Peyer's patch (tissue), 4 donors: ENCODE data around the gene ZSCAN30. TPM values are rescaled to one million over a fixed set of nuclear protein-coding genes. Genes with fewer than 3 reads are reported as not detected.
"Not testable (repeated sequence)": the region's sequence is repeated elsewhere in the genome, so short reads cannot be mapped to it uniquely, and the experiment has no call there.

ENCODE experiments used
- DNase-seq, 3 donors: peaks; one replicate each; pipeline ENCODE4 v3.0.0-alpha.2; 2017 to 2019
- H3K27ac ChIP-seq, 4 donors: fragments of 200-600 bp; sonication (generic); one replicate each; pipeline ENCODE4 v1.5.1; 2016 to 2019
- H3K27me3 ChIP-seq, 2 donors: fragments of 200-600 bp; sonication (generic); one replicate each; pipeline ENCODE4 v1.5.1; 2019
- H3K36me3 ChIP-seq, 3 donors: fragments of 200-600 bp; sonication (generic); one replicate each; pipeline ENCODE4 v1.5.1; 2016 to 2019
- H3K4me1 ChIP-seq, 4 donors: fragments of 200-600 bp; sonication (generic); one replicate each; pipeline ENCODE4 v1.5.1; 2016 to 2019
- H3K4me3 ChIP-seq, 4 donors: fragments of 200-600 bp; sonication (generic); 1 replicate in 3 of 4; 2 replicates in 1 of 4; pipeline ENCODE4 v1.5.1; 2016 to 2019; ENCODE audit warnings: mild to moderate bottlenecking in 1 of 4
- H3K9me3 ChIP-seq, 4 donors: fragments of 200-600 bp; sonication (generic); one replicate each; pipeline ENCODE4 v1.5.1; 2016 to 2019; ENCODE audit warnings: mild to moderate bottlenecking in 1 of 4
- CTCF ChIP-seq, 6 experiments: fragments of 450-650 bp in 4 of 6; fragments of 200-600 bp in 2 of 6; sonication (generic) in 1 of 6; IDR thresholded peaks; one replicate each; pipeline ENCODE4 v1.5.1; 2017 to 2019; ENCODE audit warnings: antibody characterized with exemption in 6 of 6, mild to moderate bottlenecking in 3 of 6, moderate library complexity in 1 of 6
- POLR2A ChIP-seq, 2 donors: fragments of 450-650 bp; IDR thresholded peaks; one replicate each; pipeline ENCODE4 v1.5.1; 2017; ENCODE audit warnings: antibody characterized with exemption in 2 of 2, mild to moderate bottlenecking in 2 of 2, moderate library complexity in 2 of 2
- total RNA-seq, 4 donors: library from RNA; depleted of rRNA; stranded (reverse); fragments of >200 nt; gene quantifications; one replicate each; pipeline ENCODE4 v1.1.0, GENCODE V29; 2016

ZSCAN30 gene
- total RNA-seq, 4 donors from 2014 or later = 20.3 to 51.2 (median 26.8) TPM

DNA sequence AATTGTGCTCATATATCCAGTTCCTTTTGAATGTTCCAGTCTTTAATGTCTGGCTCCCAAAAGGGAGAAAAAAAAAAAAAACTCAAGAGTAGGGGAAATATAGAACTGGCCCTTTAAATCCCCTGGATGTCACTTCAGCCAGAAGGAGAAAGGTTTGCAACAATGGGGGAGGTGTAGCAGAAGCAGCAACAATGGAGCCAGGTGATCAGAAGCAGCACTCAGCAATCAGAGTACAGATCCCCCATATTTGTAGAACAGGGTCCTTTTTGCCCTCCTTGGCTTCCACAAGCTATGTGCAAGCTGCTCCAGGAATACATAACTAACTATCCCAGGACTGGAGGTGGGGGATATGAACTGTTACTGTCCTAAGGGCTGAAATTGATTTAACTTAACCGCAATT lies 75.0 kb downstream of the ZSCAN30 start:
- H3K4me3 ChIP-seq = no peak overlapping the region
- DNase-seq = no peak
- H3K4me1 ChIP-seq = no peaks in the 10 kb centered on the region
- no peaks in the 10 kb centered on the region for H3K9me3 ChIP-seq
- TF ChIP-seq CTCF (IDR thresholded peaks at IDR 0.05) (no peak), POLR2A (IDR thresholded peaks at IDR 0.05) (no peak)
- no peaks in the 10 kb centered on the region for H3K36me3 ChIP-seq
- no peaks in the 10 kb centered on the region for H3K27me3 ChIP-seq
- H3K27ac ChIP-seq = no peak overlapping the region

- not testable (repeated sequence) for H3K27me3 ChIP-seq, H3K9me3 ChIP-seq, H3K36me3 ChIP-seq, H3K27ac ChIP-seq, H3K4me1 ChIP-seq, H3K4me3 ChIP-seq, DNase-seq
Measured at GRCh38 chr18:35205746-35206458, 84.1 kb downstream of the ZSCAN30 start.

DNA sequence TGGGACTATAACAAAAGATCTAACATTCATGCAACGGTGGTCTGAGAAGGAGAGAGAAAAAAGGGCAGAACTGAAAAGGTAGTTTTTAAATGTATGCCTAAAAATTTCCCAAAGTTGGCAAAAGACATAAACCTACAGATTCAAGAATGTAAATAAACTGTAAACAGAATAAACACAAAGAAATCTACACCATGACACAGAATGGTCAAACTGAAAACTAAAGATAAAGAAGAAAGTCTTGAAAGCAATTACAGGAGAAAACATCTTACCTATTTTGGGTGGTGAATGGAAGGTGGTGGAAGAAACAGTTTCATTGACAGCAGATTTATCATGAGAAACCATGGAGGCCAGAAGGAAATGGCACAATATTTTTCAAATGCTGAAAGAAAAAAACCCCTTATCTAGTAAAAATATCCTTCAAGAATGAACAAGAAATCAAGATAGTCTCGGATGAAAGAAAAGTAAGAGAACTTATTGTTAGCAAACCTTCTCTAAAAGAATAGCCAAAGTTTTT lies 84.8 kb downstream of the ZSCAN30 start:
- H3K9me3 ChIP-seq = no peaks in the 10 kb centered on the region
- TF ChIP-seq POLR2A (IDR thresholded peaks at IDR 0.05) (no peak), CTCF (IDR thresholded peaks at IDR 0.05) (no peak)

GRCh38 chr18:35203067-35203466 lies 87.0 kb downstream of the ZSCAN30 start:
- Histone ChIP-seq H3K9me3 (no peaks in the 10 kb centered on the region), H3K27ac (no peak overlapping the region), H3K4me3 (no peak overlapping the region), H3K4me1 (no peaks in the 10 kb centered on the region), H3K27me3 (no peaks in the 10 kb centered on the region), H3K36me3 (no peaks in the 10 kb centered on the region)
- no peak for DNase-seq
- TF ChIP-seq CTCF (IDR thresholded peaks at IDR 0.05) (no peak), POLR2A (IDR thresholded peaks at IDR 0.05) (no peak)

More for the DNA sequence above, 84.8 kb downstream of the ZSCAN30 start:
- Histone ChIP-seq H3K4me3 (no peak overlapping the region), H3K27me3 (no peaks in the 10 kb centered on the region), H3K27ac (no peak overlapping the region), H3K4me1 (no peaks in the 10 kb centered on the region), H3K36me3 (no peaks in the 10 kb centered on the region)
- no peak for DNase-seq

- Histone ChIP-seq H3K4me1 (no peaks in the 10 kb centered on the region), H3K27ac (no peak overlapping the region), H3K9me3 (no peaks in the 10 kb centered on the region), H3K36me3 (no peaks in the 10 kb centered on the region), H3K27me3 (no peaks in the 10 kb centered on the region), H3K4me3 (no peak overlapping the region)
- TF ChIP-seq CTCF (IDR thresholded peaks at IDR 0.05) (no peak), POLR2A (IDR thresholded peaks at IDR 0.05) (no peak)
- no peak for DNase-seq
Measured at GRCh38 chr18:35201256-35201931, 88.6 kb downstream of the ZSCAN30 start.

Other genes starting within 250 kb of the ZSCAN30 start
- gene MAPRE2, start 248.8 kb downstream of the ZSCAN30 start, total RNA-seq = 10 to 100 TPM; 16.5 to 50.3 (median 21.2) TPM
- 10 to 100 TPM; 25.4 to 38.0 (median 29.6) TPM for gene ZNF397, start 49.2 kb downstream of the ZSCAN30 start, total RNA-seq
- gene ZNF24, start 54.2 kb upstream of the ZSCAN30 start, total RNA-seq = 10 to 100 TPM; 22.8 to 36.3 (median 30.2) TPM
- gene ZNF396, start 87.1 kb upstream of the ZSCAN30 start, total RNA-seq = 1 to 10 TPM; 1.9 to 6.6 (median 3.7) TPM
- 10 to 100 TPM in 3 of 4 donors, 1 to 10 TPM in 1; 9.5 to 20.6 (median 17.1) TPM for gene INO80C, start 207.7 kb upstream of the ZSCAN30 start, total RNA-seq